Upper lobe of left lung (tissue), 4 donors: ENCODE measurements around the gene TCF7L2.

Source experiments
- EP300 ChIP-seq, 4 donors: sonication (generic); formaldehyde crosslinking; IDR thresholded peaks; one replicate each; pipeline ENCODE4 v1.5.1; 2017; ENCODE audit warnings: antibody characterized with exemption in 4 of 4, control low read depth in 2 of 4
- POLR2A ChIP-seq, 4 donors: fragments of 450-650 bp; IDR thresholded peaks; one replicate each; pipeline ENCODE4 v1.5.1; 2016 to 2017; ENCODE audit warnings: antibody characterized with exemption in 4 of 4, mild to moderate bottlenecking in 2 of 4
- POLR2AphosphoS5 ChIP-seq, 2 donors: sonication (generic); formaldehyde crosslinking; IDR thresholded peaks; one replicate each; pipeline ENCODE4 v1.5.1; 2017; ENCODE audit warnings: antibody characterized with exemption in 2 of 2
- TF ChIP-seq, protein P1 (sequence below), 6 experiments: fragments of 450-650 bp in 4 of 6; fragments of 200-600 bp in 2 of 6; sonication (generic) in 2 of 6; IDR thresholded peaks; one replicate each; pipeline ENCODE4 v1.5.1; 2016 to 2019; ENCODE audit warnings: antibody characterized with exemption in 6 of 6

DNA sequence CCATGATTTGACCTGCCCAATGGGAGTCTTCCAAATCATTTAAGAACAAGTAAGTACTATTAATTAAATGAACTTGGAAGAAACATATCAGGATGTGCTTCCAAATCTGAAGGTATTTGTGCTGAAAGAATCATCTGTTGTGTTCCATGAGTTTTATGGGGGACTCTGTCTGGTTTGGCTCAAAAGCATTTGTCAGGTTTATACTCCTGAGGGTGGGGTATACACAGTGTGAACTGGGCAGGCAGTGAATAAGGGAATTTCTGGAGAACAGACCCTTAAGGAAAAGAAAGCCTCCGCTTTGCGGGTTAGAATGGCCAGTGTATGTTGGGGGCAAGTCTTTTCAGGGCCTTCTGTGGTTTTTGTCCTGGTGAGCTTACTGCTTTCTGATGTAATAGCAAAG lies 29.9 kb downstream of the TCF7L2 start:
- TF ChIP-seq, protein P1, sequence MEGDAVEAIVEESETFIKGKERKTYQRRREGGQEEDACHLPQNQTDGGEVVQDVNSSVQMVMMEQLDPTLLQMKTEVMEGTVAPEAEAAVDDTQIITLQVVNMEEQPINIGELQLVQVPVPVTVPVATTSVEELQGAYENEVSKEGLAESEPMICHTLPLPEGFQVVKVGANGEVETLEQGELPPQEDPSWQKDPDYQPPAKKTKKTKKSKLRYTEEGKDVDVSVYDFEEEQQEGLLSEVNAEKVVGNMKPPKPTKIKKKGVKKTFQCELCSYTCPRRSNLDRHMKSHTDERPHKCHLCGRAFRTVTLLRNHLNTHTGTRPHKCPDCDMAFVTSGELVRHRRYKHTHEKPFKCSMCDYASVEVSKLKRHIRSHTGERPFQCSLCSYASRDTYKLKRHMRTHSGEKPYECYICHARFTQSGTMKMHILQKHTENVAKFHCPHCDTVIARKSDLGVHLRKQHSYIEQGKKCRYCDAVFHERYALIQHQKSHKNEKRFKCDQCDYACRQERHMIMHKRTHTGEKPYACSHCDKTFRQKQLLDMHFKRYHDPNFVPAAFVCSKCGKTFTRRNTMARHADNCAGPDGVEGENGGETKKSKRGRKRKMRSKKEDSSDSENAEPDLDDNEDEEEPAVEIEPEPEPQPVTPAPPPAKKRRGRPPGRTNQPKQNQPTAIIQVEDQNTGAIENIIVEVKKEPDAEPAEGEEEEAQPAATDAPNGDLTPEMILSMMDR (IDR thresholded peaks at IDR 0.05), result no peak
- TF ChIP-seq POLR2A (IDR thresholded peaks at IDR 0.05) (no peak), POLR2AphosphoS5 (IDR thresholded peaks at IDR 0.05) (no peak), EP300 (IDR thresholded peaks at IDR 0.05) (no peak)
